GM23248 (cell line): ENCODE results near the gene SEL1L3. TPM values are rescaled to one million over a fixed set of nuclear protein-coding genes. Genes with fewer than 3 reads are reported as not detected.

Source experiments
- DNase-seq: peaks from one replicate; pipeline ENCODE4 v3.0.0-alpha.2; 2015
- H2AFZ ChIP-seq: fragments of 200-600 bp; sonication (generic); 2 replicates; pipeline ENCODE4 v1.6.1; 2016; ENCODE audit warnings: antibody characterized with exemption
- H3F3A ChIP-seq: fragments of 200-600 bp; sonication (generic); 2 replicates; pipeline ENCODE4 v1.6.1; 2016; ENCODE audit warnings: mild to moderate bottlenecking, antibody characterized with exemption, mixed run types; ENCODE audit not compliant: insufficient read depth
- H3K27ac ChIP-seq: fragments of 200-600 bp; sonication (generic); 2 replicates; pipeline ENCODE4 v1.5.1; 2016; ENCODE audit warnings: mild to moderate bottlenecking
- H3K27me3 ChIP-seq: fragments of 200-600 bp; sonication (generic); replicated peaks from 2 replicates; pipeline ENCODE4 v1.6.1; 2016; ENCODE audit warnings: mild to moderate bottlenecking; ENCODE audit not compliant: insufficient read depth
- H3K36me3 ChIP-seq: fragments of 200-600 bp; sonication (generic); 2 replicates; pipeline ENCODE4 v1.6.1; 2016; ENCODE audit warnings: low read depth, mild to moderate bottlenecking
- H3K4me1 ChIP-seq: fragments of 200-600 bp; sonication (generic); 2 replicates; pipeline ENCODE4 v1.6.1; 2016; ENCODE audit warnings: mild to moderate bottlenecking; ENCODE audit not compliant: insufficient read depth
- H3K4me2 ChIP-seq: fragments of 200-600 bp; sonication (generic); one replicate; pipeline ENCODE4 v1.6.1; 2016; ENCODE audit warnings: mild to moderate bottlenecking; ENCODE audit not compliant: unreplicated experiment
- H3K4me3 ChIP-seq: fragments of 200-600 bp; sonication (generic); 2 replicates; pipeline ENCODE4 v1.5.1; 2016; ENCODE audit warnings: mild to moderate bottlenecking
- H3K79me2 ChIP-seq: fragments of 200-600 bp; sonication (generic); 2 replicates; pipeline ENCODE4 v1.6.1; 2016; ENCODE audit warnings: mild to moderate bottlenecking; ENCODE audit not compliant: insufficient read depth
- H3K9ac ChIP-seq: fragments of 200-600 bp; sonication (generic); 2 replicates; pipeline ENCODE4 v1.6.1; 2016; ENCODE audit warnings: mild to moderate bottlenecking
- H3K9me2 ChIP-seq: fragments of 200-600 bp; sonication (generic); 2 replicates; pipeline ENCODE4 v1.6.1; 2016; ENCODE audit warnings: mixed run types, mild to moderate bottlenecking, moderate library complexity; ENCODE audit not compliant: insufficient read depth
- H3K9me3 ChIP-seq: fragments of 200-600 bp; sonication (generic); one replicate; pipeline ENCODE4 v1.6.1; 2017; ENCODE audit warnings: low read depth
- H4K20me1 ChIP-seq: fragments of 200-600 bp; sonication (generic); 2 replicates; pipeline ENCODE4 v1.6.0; 2016; ENCODE audit not compliant: insufficient read depth
- EZH2 ChIP-seq: fragments of 200-600 bp; sonication (generic); IDR thresholded peaks from 2 replicates; pipeline ENCODE4 v1.6.1; 2018; ENCODE audit warnings: antibody characterized with exemption, mild to moderate bottlenecking; ENCODE audit not compliant: insufficient read depth, poor library complexity, severe bottlenecking
- EZH2phosphoT487 ChIP-seq: fragments of 200-600 bp; sonication (generic); IDR thresholded peaks from 2 replicates; pipeline ENCODE4 v1.6.1; 2018; ENCODE audit warnings: antibody characterized with exemption, moderate library complexity, mild to moderate bottlenecking, low read depth; ENCODE audit not compliant: insufficient read depth
- WGBS, 2 experiments: methylation state at CpG; one replicate each; pipeline ENCODE4 v1.1.6; 2015 to 2017; ENCODE audit warnings: low lambda C conversion rate in 2 of 2, low coverage in 1 of 2; ENCODE audit errors: missing lambda C conversion rate in 2 of 2; 5-methylcytosine and 5-hydroxymethylcytosine counted together
- in situ Hi-C: fragments of 300-500 bp; cut with MboI; formaldehyde crosslinking; loops from 2 replicates; pipeline ENCODE4 v1.15.0; 2020
- polyA plus RNA-seq: library from polyadenylated mRNA; unstranded; fragments of >200 nt; fragmentation: Nextera tagmentation; extraction: Ambion mirVana; gene quantifications from 2 replicates; pipeline ENCODE4 v1.2.1, GENCODE V29; 2016
- total RNA-seq: library from RNA; depleted of rRNA; stranded (reverse); fragments of >200 nt; shearing (Covaris generic); gene quantifications from 2 replicates; pipeline ENCODE4 v1.2.3, GENCODE V29; 2014

Gene SEL1L3
- total and polyA plus RNA-seq, 2 experiments from 2014 or later: 23.1 to 62.8 TPM

- Histone ChIP-seq H3K36me3 (no peaks in the 10 kb centered on the region), H2AFZ (peak overlapping the region; percentile 81), H3K9me3 (no peaks in the 10 kb centered on the region), H3K9me2 (no peaks in the 10 kb centered on the region), H4K20me1 (no peaks in the 10 kb centered on the region), H3K4me2 (peak overlapping the region; percentile 89), H3K79me2 (0 out of 2 replicates have a peak, but pooled peaks cover 6% of the 10 kb centered on the region), H3F3A (peaks cover 10% of the 10 kb centered on the region; the same call in 1 of the 2 replicates), H3K9ac (peak overlapping the region; percentile 70), H3K27me3 (no peaks in the 10 kb centered on the region), H3K4me1 (peaks cover 23% of the 10 kb centered on the region), H3K27ac (peak overlapping the region; percentile 48), H3K4me3 (peak overlapping the region; percentile 76)
- in situ Hi-C loops: no loop called here
- TF ChIP-seq EZH2phosphoT487: no peak
- no peak for TF ChIP-seq EZH2
- 40 to 44% methylated on average over 5 of the region's 5 CpGs for WGBS, 2 experiments
- peak; percentile 59 for DNase-seq
These were observed 1.4 kb downstream of the SEL1L3 start for GRCh38 chr4:25861280-25861950.

GRCh38 chr4:25860586-25861279 is 2.1 kb downstream of the SEL1L3 start:
- no peak overlapping the region for H3K4me2 ChIP-seq
- peak overlapping the region; percentile 48 for H3K27ac ChIP-seq
- H3K36me3 ChIP-seq: no peaks in the 10 kb centered on the region
- H2AFZ ChIP-seq: peak overlapping the region; percentile 81; the same call in 1 of the 2 replicates
- H4K20me1 ChIP-seq: no peaks in the 10 kb centered on the region
- peak overlapping the region; percentile 70 for H3K9ac ChIP-seq
- no peaks in the 10 kb centered on the region for H3K27me3 ChIP-seq
- H3K9me3 ChIP-seq: no peaks in the 10 kb centered on the region
- peaks cover 10% of the 10 kb centered on the region; the same call in 1 of the 2 replicates for H3F3A ChIP-seq
- peak overlapping the region; percentile 76 for H3K4me3 ChIP-seq
- WGBS, 2 experiments: 92% methylated on average over 7 of the region's 7 CpGs
- 0 out of 2 replicates have a peak, but pooled peaks cover 6% of the 10 kb centered on the region for H3K79me2 ChIP-seq
- H3K4me1 ChIP-seq: peaks cover 24% of the 10 kb centered on the region
- TF ChIP-seq EZH2 (no peak), EZH2phosphoT487 (no peak)
- DNase-seq: peak; percentile 13
- H3K9me2 ChIP-seq: no peaks in the 10 kb centered on the region
- in situ Hi-C loops: no loop called here

- 91 to 94% methylated on average over 6 of the region's 6 CpGs for WGBS, 2 experiments
These were observed 3.2 kb downstream of the SEL1L3 start for GRCh38 chr4:25859429-25860148.

GRCh38 chr4:25857851-25858400 is 4.9 kb downstream of the SEL1L3 start:
- H3K36me3 ChIP-seq: no peaks in the 10 kb centered on the region
- no peaks in the 10 kb centered on the region for H3K27me3 ChIP-seq
- H3K79me2 ChIP-seq: 0 out of 2 replicates have a peak, but pooled peaks cover 6% of the 10 kb centered on the region
- peaks cover 32% of the 10 kb centered on the region for H3K4me1 ChIP-seq
- H3K27ac ChIP-seq: no peak overlapping the region
- H3K4me3 ChIP-seq: no peak overlapping the region
- 94 to 96% methylated on average over 8 of the region's 8 CpGs for whole genome bisulfite sequencing, 2 experiments
- no peaks in the 10 kb centered on the region for H3K9me2 ChIP-seq
- in situ Hi-C loops: no loop called here
- TF ChIP-seq EZH2: no peak
- TF ChIP-seq EZH2phosphoT487: no peak
- DNase-seq: no peak
- H3K9ac ChIP-seq: no peak overlapping the region
- no peak overlapping the region for H3K4me2 ChIP-seq
- H4K20me1 ChIP-seq: no peaks in the 10 kb centered on the region
- no peaks in the 10 kb centered on the region for H3K9me3 ChIP-seq
- no peak overlapping the region for H2AFZ ChIP-seq
- H3F3A ChIP-seq: 0 out of 2 replicates have a peak, but pooled peaks cover 10% of the 10 kb centered on the region

More at GRCh38 chr4:25859429-25860148, 3.2 kb downstream of the SEL1L3 start:
- Histone ChIP-seq H3K27ac (no peak overlapping the region), H4K20me1 (no peaks in the 10 kb centered on the region), H3K4me1 (peaks cover 32% of the 10 kb centered on the region), H3K9ac (no peak overlapping the region), H3K4me3 (no peak overlapping the region), H3K79me2 (0 out of 2 replicates have a peak, but pooled peaks cover 6% of the 10 kb centered on the region), H2AFZ (no peak overlapping the region), H3K9me2 (no peaks in the 10 kb centered on the region), H3K27me3 (no peaks in the 10 kb centered on the region), H3K4me2 (no peak overlapping the region), H3K9me3 (no peaks in the 10 kb centered on the region), H3K36me3 (no peaks in the 10 kb centered on the region), H3F3A (peaks cover 10% of the 10 kb centered on the region; the same call in 1 of the 2 replicates)
- no peak for TF ChIP-seq EZH2phosphoT487
- no peak for TF ChIP-seq EZH2
- no peak for DNase-seq
- in situ Hi-C loops: no loop called here
